ENCODE results near the gene HAUS8. TPM values are rescaled to one million over a fixed set of nuclear protein-coding genes. Genes with fewer than 3 reads are reported as not detected.

HAUS8 gene
- total RNA-seq, 1 donor from 2014 or later, result 9.9 TPM

- Histone ChIP-seq H3K27me3 (ENCODE audit: control insufficient read depth, insufficient read depth, low read length) (no peaks in the 10 kb centered on the region), H3K4me3 (ENCODE audit: low read depth, low read length) (no peak overlapping the region), H3K36me3 (ENCODE audit: control insufficient read depth, insufficient read depth, low read length) (no peaks in the 10 kb centered on the region)
- DNase-seq (ENCODE audit: low read depth), result no peak
- no peak for TF ChIP-seq CTCF (IDR thresholded peaks at IDR 0.05; ENCODE audit: insufficient read depth, low read length, poor library complexity, severe bottlenecking)
Measured at GRCh38 chr19:17035842-17036424, 39.3 kb downstream of the HAUS8 start.

GRCh38 chr19:17031741-17032140 is 43.5 kb downstream of the HAUS8 start:
- H3K4me3 ChIP-seq (ENCODE audit: low read depth, low read length), result no peak overlapping the region
- TF ChIP-seq CTCF (IDR thresholded peaks at IDR 0.05; ENCODE audit: insufficient read depth, low read length, poor library complexity, severe bottlenecking), result no peak
- no peak for DNase-seq (ENCODE audit: low read depth)
- H3K27me3 ChIP-seq (ENCODE audit: control insufficient read depth, insufficient read depth, low read length), result peaks cover 18% of the 10 kb centered on the region
- H3K36me3 ChIP-seq (ENCODE audit: control insufficient read depth, insufficient read depth, low read length), result no peaks in the 10 kb centered on the region

- no peaks in the 10 kb centered on the region for H3K36me3 ChIP-seq (ENCODE audit: control insufficient read depth, insufficient read depth, low read length)
- no peak for DNase-seq (ENCODE audit: low read depth)
- no peak overlapping the region for H3K4me3 ChIP-seq (ENCODE audit: low read depth, low read length)
- peaks cover 30% of the 10 kb centered on the region for H3K27me3 ChIP-seq (ENCODE audit: control insufficient read depth, insufficient read depth, low read length)
- no peak for TF ChIP-seq CTCF (IDR thresholded peaks at IDR 0.05; ENCODE audit: insufficient read depth, low read length, poor library complexity, severe bottlenecking)
Measured at GRCh38 chr19:17027535-17027975, 47.7 kb downstream of the HAUS8 start.

- DNase-seq (ENCODE audit: low read depth), result no peak
- H3K36me3 ChIP-seq (ENCODE audit: control insufficient read depth, insufficient read depth, low read length), result no peaks in the 10 kb centered on the region
- TF ChIP-seq CTCF (IDR thresholded peaks at IDR 0.05; ENCODE audit: insufficient read depth, low read length, poor library complexity, severe bottlenecking), result no peak
- peaks cover 30% of the 10 kb centered on the region for H3K27me3 ChIP-seq (ENCODE audit: control insufficient read depth, insufficient read depth, low read length)
- H3K4me3 ChIP-seq (ENCODE audit: low read depth, low read length), result no peak within 1 kb of the TSS
Measured at GRCh38 chr19:17026706-17027534, 48.3 kb downstream of the HAUS8 start, which contains the start of gene CPAMD8. TSS of gene CPAMD8 (minus strand) at chr19:17026810. CDS start at chr19:17026642, 168 bp downstream.

GRCh38 chr19:17025991-17026658 is 49.1 kb downstream of the HAUS8 start:
- H3K27me3 ChIP-seq (ENCODE audit: control insufficient read depth, insufficient read depth, low read length), result peaks cover 30% of the 10 kb centered on the region
- no peak for TF ChIP-seq CTCF (IDR thresholded peaks at IDR 0.05; ENCODE audit: insufficient read depth, low read length, poor library complexity, severe bottlenecking)
- no peak overlapping the region for H3K4me3 ChIP-seq (ENCODE audit: low read depth, low read length)
- no peak for DNase-seq (ENCODE audit: low read depth)
- no peaks in the 10 kb centered on the region for H3K36me3 ChIP-seq (ENCODE audit: control insufficient read depth, insufficient read depth, low read length)

All from kidney epithelial cell (primary cell).